Middle frontal gyrus (tissue), 1 donor: ENCODE measurements around the gene STIM1.
"Not testable (repeated sequence)": the region's sequence is repeated elsewhere in the genome, so short reads cannot be mapped to it uniquely, and the experiment has no call there.

Experiments
- DNase-seq: peaks from one replicate; pipeline ENCODE4 v3.0.0-alpha.2; 2015; ENCODE audit warnings: low spot score; ENCODE audit errors: extremely low spot score

The STIM1 gene

GRCh38 chr11:4094348-4095291, 239.2 kb downstream of the STIM1 start, which contains the start of gene RRM1:
Gene RRM1 (plus strand): TSS chr11:4094799. CDS start chr11:4095013, 214 bp downstream.
- DNase-seq = peak; percentile 93

- no peak for DNase-seq
These were observed 240.2 kb downstream of the STIM1 start for GRCh38 chr11:4095509-4096230.

- no peak for DNase-seq
These were observed 242.7 kb downstream of the STIM1 start for GRCh38 chr11:4098026-4098621.

GRCh38 chr11:4102711-4103110, 247.2 kb downstream of the STIM1 start:
- no peak for DNase-seq

- no peak for DNase-seq
These were observed 247.8 kb downstream of the STIM1 start for GRCh38 chr11:4103269-4103668.

- no peak for DNase-seq
These were observed 250.5 kb downstream of the STIM1 start for GRCh38 chr11:4105916-4106315.

- DNase-seq = no peak
These were observed 256.4 kb downstream of the STIM1 start for GRCh38 chr11:4111834-4112233.

GRCh38 chr11:4115128-4115527, 259.7 kb downstream of the STIM1 start:
- DNase-seq = no peak

- DNase-seq = no peak
These were observed 262.6 kb downstream of the STIM1 start for GRCh38 chr11:4118107-4118506.

GRCh38 chr11:4123218-4123617, 267.8 kb downstream of the STIM1 start:
- DNase-seq = no peak

- no peak for DNase-seq
These were observed 269.7 kb downstream of the STIM1 start for GRCh38 chr11:4125141-4125540.

GRCh38 chr11:4127357-4127756, 271.9 kb downstream of the STIM1 start:
- DNase-seq = no peak

- not testable (repeated sequence) for DNase-seq
These were observed 274.8 kb downstream of the STIM1 start for GRCh38 chr11:4130219-4130618.

GRCh38 chr11:4134806-4135205, 279.3 kb downstream of the STIM1 start:
- DNase-seq = no peak

GRCh38 chr11:4138497-4138896, 283.0 kb downstream of the STIM1 start:
- no peak for DNase-seq

- no peak for DNase-seq
These were observed 284.7 kb downstream of the STIM1 start for GRCh38 chr11:4140067-4140636.
